Calu3 (cell line): ENCODE data around the gene DOCK11. TPM values are rescaled to one million over a fixed set of nuclear protein-coding genes. Genes with fewer than 3 reads are reported as not detected.

Source experiments
- BruUV-seq: library from RNA; stranded (reverse); fragments of 400-500 nt; replicated peaks from 2 replicates; lab custom pipeline; 2021; lab: Mats Ljungman, UMichigan
- CTCF ChIA-PET: fragments of 300-600 bp; sonication (Branson Sonifier 250); formaldehyde crosslinking; loops from one replicate; lab custom pipeline; 2022; ENCODE audit warnings: antibody characterized with exemption; lab: Charles Lee
- DNase-seq: peaks from one replicate; pipeline ENCODE4 v3.0.0; 2022
- H3K27ac Mint-ChIP-seq: one replicate; pipeline ENCODE4 v1.8.0; 2022; ENCODE audit warnings: mixed read lengths; ENCODE audit not compliant: unreplicated experiment
- H3K27me3 Mint-ChIP-seq: one replicate; pipeline ENCODE4 v1.8.0; 2022; ENCODE audit warnings: mixed read lengths; ENCODE audit not compliant: unreplicated experiment
- H3K36me3 Mint-ChIP-seq: one replicate; pipeline ENCODE4 v1.8.0; 2022; ENCODE audit warnings: mild to moderate bottlenecking, moderate library complexity, mixed read lengths; ENCODE audit not compliant: insufficient read depth, unreplicated experiment
- H3K4me1 Mint-ChIP-seq: one replicate; pipeline ENCODE4 v1.8.0; 2022; ENCODE audit warnings: mild to moderate bottlenecking, low read depth, mixed read lengths; ENCODE audit not compliant: unreplicated experiment
- H3K4me3 Mint-ChIP-seq: one replicate; pipeline ENCODE4 v1.8.0; 2022; ENCODE audit warnings: mild to moderate bottlenecking, low read depth, moderate library complexity, mixed read lengths; ENCODE audit not compliant: unreplicated experiment
- H3K9me3 Mint-ChIP-seq: one replicate; pipeline ENCODE4 v1.8.0; 2022; ENCODE audit warnings: low read depth, mixed read lengths; ENCODE audit not compliant: unreplicated experiment
- CTCF ChIP-seq: fragments of 200-600 bp; IDR thresholded peaks from one replicate; pipeline ENCODE4 v1.8.0; 2022; ENCODE audit warnings: antibody characterized with exemption; ENCODE audit not compliant: unreplicated experiment
- intact Hi-C: fragments of 100-400 bp; cut with micrococcal nuclease; formaldehyde crosslinking; loops from one replicate; pipeline ENCODE4 v1.10.0; 2022; ENCODE audit not compliant: unreplicated experiment
- total RNA-seq: library from RNA; stranded (reverse); gene quantifications from 2 replicates; pipeline ENCODE4 v1.2.3, GENCODE V29; 2022

Gene DOCK11
- total RNA-seq, 1 experiment from 2014 or later, result 1.9 TPM

- no peak for TF ChIP-seq CTCF
- Mint-ChIP-seq H3K4me3 (no peak overlapping the region), H3K4me1 (no peaks in the 10 kb centered on the region), H3K27me3 (no peaks in the 10 kb centered on the region), H3K36me3 (no peaks in the 10 kb centered on the region), H3K9me3 (no peaks in the 10 kb centered on the region), H3K27ac (no peak overlapping the region)
- intact Hi-C loops, result no loop called here
- DNase-seq, result no peak
- CTCF ChIA-PET, result interaction anchor here (0.7 kb wide), 1 partner anchor 172 kb away, joined by 3 read pairs; no protein-coding TSS in a partner anchor
- no TSS peak for BruUV-seq
Measured at GRCh38 chrX:118631586-118631985, 136.0 kb downstream of the DOCK11 start.

- CTCF ChIA-PET, result no interaction called here
- TF ChIP-seq CTCF, result no peak
- Mint-ChIP-seq H3K27me3 (no peaks in the 10 kb centered on the region), H3K27ac (no peak overlapping the region), H3K9me3 (no peaks in the 10 kb centered on the region), H3K4me1 (no peaks in the 10 kb centered on the region), H3K36me3 (no peaks in the 10 kb centered on the region), H3K4me3 (no peak overlapping the region)
- DNase-seq, result no peak
- no TSS peak for BruUV-seq
- intact Hi-C loops, result no loop called here
Measured at GRCh38 chrX:118632862-118633261, 137.2 kb downstream of the DOCK11 start.

- no peak overlapping the region for H3K27ac Mint-ChIP-seq
- H3K27me3 Mint-ChIP-seq, result no peaks in the 10 kb centered on the region
- no peak for TF ChIP-seq CTCF
- no peaks in the 10 kb centered on the region for H3K4me1 Mint-ChIP-seq
- DNase-seq, result no peak
- BruUV-seq, result no TSS peak
- H3K4me3 Mint-ChIP-seq, result no peak overlapping the region
- CTCF ChIA-PET, result no interaction called here
- no peaks in the 10 kb centered on the region for H3K9me3 Mint-ChIP-seq
- intact Hi-C loops, result no loop called here
- H3K36me3 Mint-ChIP-seq, result no peaks in the 10 kb centered on the region
Measured at GRCh38 chrX:118633530-118633929, 137.9 kb downstream of the DOCK11 start.

- Mint-ChIP-seq H3K36me3 (no peaks in the 10 kb centered on the region), H3K27me3 (no peaks in the 10 kb centered on the region), H3K27ac (no peak overlapping the region), H3K4me3 (no peak overlapping the region), H3K4me1 (no peaks in the 10 kb centered on the region), H3K9me3 (no peaks in the 10 kb centered on the region)
- no peak for DNase-seq
- no TSS peak for BruUV-seq
- TF ChIP-seq CTCF, result no peak
- intact Hi-C loops, result no loop called here
- CTCF ChIA-PET, result no interaction called here
Measured at GRCh38 chrX:118634336-118634735, 138.7 kb downstream of the DOCK11 start.
